GM10266 (cell line): ENCODE results near the gene FHOD3.

Experiments
- DNase-seq: peaks from one replicate; pipeline ENCODE4 v3.0.0; 2012; ENCODE audit errors: extremely low spot score
- TF ChIP-seq, protein P1 (sequence below): IDR thresholded peaks from 2 replicates; pipeline ENCODE4 v1.5.1; 2012; ENCODE audit warnings: mild to moderate bottlenecking, low read depth; ENCODE audit not compliant: control insufficient read depth, insufficient read depth; ENCODE audit errors: missing control alignments

The FHOD3 gene

DNA sequence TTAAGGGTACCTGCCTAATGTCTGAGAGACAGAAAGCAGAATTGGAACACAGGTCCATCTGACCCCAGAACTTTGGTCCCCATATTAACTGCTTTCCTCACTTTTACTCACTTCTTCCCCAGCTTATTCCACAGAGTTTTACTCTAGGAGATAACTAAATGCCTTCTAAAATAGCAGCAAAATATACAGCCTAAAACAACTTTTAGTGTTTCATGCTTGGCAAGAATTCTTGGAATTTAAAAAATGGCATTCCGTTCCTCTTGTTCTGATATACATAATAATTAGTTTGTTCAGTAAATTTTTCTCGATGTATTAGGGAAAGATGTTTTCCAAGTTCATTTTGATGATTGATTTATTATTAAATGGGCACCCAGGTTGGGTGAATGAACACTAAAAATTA is 151.9 kb downstream of the FHOD3 start:
- no peak for DNase-seq
- TF ChIP-seq, protein P1, sequence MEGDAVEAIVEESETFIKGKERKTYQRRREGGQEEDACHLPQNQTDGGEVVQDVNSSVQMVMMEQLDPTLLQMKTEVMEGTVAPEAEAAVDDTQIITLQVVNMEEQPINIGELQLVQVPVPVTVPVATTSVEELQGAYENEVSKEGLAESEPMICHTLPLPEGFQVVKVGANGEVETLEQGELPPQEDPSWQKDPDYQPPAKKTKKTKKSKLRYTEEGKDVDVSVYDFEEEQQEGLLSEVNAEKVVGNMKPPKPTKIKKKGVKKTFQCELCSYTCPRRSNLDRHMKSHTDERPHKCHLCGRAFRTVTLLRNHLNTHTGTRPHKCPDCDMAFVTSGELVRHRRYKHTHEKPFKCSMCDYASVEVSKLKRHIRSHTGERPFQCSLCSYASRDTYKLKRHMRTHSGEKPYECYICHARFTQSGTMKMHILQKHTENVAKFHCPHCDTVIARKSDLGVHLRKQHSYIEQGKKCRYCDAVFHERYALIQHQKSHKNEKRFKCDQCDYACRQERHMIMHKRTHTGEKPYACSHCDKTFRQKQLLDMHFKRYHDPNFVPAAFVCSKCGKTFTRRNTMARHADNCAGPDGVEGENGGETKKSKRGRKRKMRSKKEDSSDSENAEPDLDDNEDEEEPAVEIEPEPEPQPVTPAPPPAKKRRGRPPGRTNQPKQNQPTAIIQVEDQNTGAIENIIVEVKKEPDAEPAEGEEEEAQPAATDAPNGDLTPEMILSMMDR = no peak

DNA sequence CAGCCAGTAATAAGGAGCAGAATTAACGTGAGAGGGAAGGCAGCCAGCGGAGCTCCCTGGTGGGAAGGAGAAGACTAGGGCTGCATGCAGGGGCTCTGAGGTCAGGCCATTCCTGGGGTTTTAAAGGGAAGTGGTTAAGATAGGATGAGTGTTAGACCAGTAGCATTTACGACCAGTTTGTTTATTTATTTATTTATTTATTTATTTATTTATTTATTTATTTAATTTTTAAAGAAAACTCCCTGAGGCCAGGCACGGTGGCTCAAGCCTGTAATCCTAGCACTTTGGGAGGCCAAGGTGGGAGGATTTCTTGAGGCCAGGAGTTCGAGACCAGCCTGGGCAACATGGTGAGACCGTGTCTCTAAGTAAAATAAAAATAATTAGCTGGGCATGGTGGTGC is 152.8 kb downstream of the FHOD3 start:
- DNase-seq = no peak

DNA sequence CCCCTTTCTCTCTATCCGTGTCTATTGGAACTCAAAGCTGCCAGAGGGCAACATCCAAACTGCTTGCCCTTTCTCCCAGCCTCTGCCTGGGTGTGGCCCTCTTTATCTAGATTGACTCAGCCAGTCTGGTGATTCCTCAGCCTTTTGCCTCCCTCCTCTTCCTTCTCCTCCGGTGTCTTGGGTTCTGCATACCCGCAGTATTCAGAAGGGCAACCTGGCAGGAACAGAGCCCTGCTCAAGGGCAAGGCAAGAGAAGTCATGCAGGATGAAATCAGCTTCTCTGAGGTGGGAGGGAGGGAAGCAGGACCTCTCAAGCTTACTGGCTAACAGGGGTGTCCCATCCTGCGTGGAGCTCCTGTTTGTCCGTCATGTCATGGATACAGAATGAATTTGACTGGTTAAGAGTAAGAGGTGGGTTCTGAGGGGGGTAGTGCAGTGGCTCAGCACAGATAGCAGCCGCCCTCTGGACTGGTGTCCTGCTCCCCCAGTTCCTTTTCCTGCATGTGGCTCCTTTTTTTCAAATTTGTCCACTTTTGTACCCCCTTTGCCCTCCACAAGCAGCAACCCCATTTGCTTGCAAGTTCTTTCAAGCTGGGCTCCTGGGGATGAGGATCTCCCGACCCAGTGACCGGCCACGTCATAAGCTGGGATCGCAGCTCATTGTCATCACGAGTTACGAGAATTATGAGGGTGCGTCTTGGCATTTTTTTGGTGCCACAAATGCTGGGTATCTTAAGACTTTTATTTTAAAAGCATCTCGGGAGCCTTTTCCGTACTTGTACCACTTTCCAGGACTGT is 154.1 kb downstream of the FHOD3 start:
- no peak for DNase-seq
- TF ChIP-seq, protein P1 = no peak

More for the DNA sequence above, 152.8 kb downstream of the FHOD3 start:
- TF ChIP-seq, protein P1 = no peak

DNA sequence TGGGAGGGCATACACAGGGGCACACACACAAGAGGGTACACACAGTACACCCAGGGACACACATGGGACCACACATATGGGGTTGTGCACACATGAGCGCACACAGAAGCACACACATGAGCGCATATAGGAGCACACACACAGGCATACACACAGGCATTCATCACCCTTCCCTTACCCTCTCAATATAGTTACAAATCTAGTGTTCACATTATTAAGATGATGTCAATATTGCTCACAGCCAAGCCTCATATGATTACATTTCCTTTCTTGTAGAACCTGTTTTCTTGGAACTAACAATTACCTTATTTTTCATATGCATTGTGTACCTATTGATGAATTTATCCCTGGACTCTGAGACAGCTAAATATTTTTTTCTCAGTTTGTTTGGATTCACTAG is 156.7 kb downstream of the FHOD3 start:
- TF ChIP-seq, protein P1 = no peak
- DNase-seq = no peak

DNA sequence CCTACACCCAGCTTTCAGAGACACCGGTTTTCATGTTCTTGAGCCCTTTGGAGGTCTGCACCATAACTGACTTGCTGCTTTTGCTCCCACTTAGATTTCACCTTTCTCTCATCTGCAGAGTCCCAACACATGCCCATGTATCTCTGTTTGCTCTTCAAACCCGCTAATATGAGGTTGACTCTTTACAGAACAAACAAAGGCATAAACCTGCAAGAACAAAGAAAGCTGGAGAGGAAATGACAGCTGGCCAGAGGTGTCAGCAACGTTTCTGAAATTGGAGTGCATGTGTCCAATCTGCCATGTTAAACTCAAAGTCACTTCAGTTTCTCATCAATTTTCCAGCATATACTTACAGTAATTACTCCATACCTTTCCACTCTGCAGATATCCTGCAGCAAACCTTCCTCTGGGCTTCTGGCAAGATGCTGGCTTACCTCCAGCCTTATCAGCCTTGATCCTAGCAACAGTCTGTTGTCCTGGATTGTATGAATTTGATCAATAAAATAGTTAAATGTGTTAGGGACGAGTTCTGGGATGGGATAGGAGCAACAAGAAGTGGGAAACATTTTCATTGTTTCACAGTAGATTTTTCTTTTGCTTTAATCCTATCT is 157.4 kb downstream of the FHOD3 start:
- no peak for DNase-seq
- TF ChIP-seq, protein P1 = no peak

DNA sequence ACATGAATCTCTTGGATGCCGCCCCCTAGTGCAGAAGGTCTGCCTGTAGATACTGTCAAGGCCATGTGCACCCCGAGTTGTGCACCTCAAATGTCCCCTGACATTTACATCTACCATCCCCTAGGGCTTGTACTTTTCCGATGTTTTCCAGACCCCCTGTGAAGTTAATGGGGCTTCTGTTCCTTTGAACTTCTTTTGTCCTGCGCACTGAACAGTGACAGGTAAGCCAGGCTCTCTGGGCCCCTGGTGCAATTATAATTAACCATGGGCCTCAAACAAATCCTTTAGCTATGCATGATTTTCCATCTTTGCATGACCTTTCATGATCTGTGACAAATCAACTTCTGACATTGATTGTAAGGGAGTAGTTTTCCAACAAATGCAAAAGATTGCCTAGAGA is 158.4 kb downstream of the FHOD3 start:
- TF ChIP-seq, protein P1 = no peak
- DNase-seq = no peak

DNA sequence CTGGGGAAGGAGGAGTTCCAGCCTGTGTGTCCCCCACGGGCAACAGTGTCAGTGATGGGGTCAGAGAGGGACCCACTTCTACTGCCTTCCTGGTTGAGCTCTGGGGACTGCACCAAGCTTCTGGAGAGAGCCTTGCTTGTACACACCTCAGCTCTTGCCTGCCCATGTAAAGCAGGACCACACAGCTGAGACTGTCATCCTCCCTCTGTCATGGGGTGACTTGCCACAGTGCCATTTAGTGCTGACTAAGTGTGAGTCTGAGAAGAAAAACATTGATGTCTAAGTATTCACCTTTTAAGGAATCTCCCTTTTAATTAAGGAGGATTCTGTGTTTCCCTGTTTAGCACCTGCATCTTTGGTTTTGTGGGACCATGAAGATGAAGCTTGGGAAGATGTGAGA is 159.1 kb downstream of the FHOD3 start:
- DNase-seq = no peak
- TF ChIP-seq, protein P1 = no peak
